ENCODE data around the gene LURAP1L. TPM values are rescaled to one million over a fixed set of nuclear protein-coding genes. Genes with fewer than 3 reads are reported as not detected.

Gene LURAP1L
- total RNA-seq, 1 donor from 2014 or later: not detected

DNA sequence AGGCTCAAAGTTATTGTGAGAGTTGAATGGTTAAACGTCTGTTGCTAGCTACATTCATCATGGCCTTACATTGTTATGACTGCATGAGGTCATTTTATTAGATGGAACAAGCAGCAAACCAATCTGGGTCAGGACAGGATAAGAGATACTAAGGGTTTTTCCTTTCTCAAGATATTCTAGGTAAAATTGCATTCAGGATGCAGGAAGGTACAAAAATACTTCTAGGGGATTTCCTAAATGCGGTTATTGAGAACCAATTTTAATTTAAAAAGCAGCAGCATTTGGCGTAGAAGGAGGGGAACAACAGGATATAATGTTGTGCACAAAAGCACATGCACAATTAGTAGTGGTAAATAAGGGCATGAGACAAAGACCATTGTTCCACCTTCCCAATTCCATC lies 39.2 kb upstream of the LURAP1L start:
- no peak overlapping the region for H3K27ac Mint-ChIP-seq
- POLR2A ChIA-PET: no interaction called here
- H3K9me3 Mint-ChIP-seq: peaks cover 4% of the 10 kb centered on the region
- DNase-seq (no peak), ATAC-seq (ENCODE audit: low read depth) (no peak)
- H3K4me1 Mint-ChIP-seq: no peaks in the 10 kb centered on the region
- H3K4me3 Mint-ChIP-seq: no peak overlapping the region
- H3K27me3 Mint-ChIP-seq: no peaks in the 10 kb centered on the region
- intact Hi-C loops (cut with micrococcal nuclease): no loop called here
- H3K36me3 Mint-ChIP-seq (ENCODE audit: low read depth): no peaks in the 10 kb centered on the region
- CTCF ChIA-PET: no interaction called here
- TF ChIP-seq, protein P1, sequence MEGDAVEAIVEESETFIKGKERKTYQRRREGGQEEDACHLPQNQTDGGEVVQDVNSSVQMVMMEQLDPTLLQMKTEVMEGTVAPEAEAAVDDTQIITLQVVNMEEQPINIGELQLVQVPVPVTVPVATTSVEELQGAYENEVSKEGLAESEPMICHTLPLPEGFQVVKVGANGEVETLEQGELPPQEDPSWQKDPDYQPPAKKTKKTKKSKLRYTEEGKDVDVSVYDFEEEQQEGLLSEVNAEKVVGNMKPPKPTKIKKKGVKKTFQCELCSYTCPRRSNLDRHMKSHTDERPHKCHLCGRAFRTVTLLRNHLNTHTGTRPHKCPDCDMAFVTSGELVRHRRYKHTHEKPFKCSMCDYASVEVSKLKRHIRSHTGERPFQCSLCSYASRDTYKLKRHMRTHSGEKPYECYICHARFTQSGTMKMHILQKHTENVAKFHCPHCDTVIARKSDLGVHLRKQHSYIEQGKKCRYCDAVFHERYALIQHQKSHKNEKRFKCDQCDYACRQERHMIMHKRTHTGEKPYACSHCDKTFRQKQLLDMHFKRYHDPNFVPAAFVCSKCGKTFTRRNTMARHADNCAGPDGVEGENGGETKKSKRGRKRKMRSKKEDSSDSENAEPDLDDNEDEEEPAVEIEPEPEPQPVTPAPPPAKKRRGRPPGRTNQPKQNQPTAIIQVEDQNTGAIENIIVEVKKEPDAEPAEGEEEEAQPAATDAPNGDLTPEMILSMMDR (IDR thresholded peaks at IDR 0.05): no peak

DNA sequence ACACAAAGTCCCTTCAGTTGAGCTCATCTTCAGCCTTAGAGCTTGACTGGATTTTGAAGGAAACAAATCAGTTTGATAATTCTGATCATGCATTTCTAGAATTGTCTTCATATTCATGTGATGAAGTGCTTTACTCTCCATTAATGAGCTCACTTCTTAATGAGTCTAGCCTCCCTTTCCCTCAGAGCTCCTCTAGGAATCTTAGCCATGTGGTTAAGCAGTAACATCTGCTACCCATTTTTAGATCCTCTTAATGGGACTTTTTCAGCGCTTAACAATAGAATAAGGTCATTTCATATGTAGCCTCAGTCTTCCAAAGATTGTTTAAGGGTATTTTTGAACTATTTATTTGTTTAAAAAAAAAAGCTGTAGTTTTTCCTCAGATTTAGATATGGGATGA lies 36.9 kb upstream of the LURAP1L start:
- ATAC-seq (ENCODE audit: low read depth) (no peak), DNase-seq (no peak)
- POLR2A ChIA-PET: no interaction called here
- CTCF ChIA-PET: no interaction called here
- H3K9me3 Mint-ChIP-seq: peaks cover 5% of the 10 kb centered on the region
- H3K4me3 Mint-ChIP-seq: no peak overlapping the region
- no peaks in the 10 kb centered on the region for H3K4me1 Mint-ChIP-seq
- H3K27ac Mint-ChIP-seq: no peak overlapping the region
- no peaks in the 10 kb centered on the region for H3K36me3 Mint-ChIP-seq (ENCODE audit: low read depth)
- no peaks in the 10 kb centered on the region for H3K27me3 Mint-ChIP-seq
- TF ChIP-seq, protein P1 (IDR thresholded peaks at IDR 0.05): no peak
- intact Hi-C loops (cut with micrococcal nuclease): no loop called here

DNA sequence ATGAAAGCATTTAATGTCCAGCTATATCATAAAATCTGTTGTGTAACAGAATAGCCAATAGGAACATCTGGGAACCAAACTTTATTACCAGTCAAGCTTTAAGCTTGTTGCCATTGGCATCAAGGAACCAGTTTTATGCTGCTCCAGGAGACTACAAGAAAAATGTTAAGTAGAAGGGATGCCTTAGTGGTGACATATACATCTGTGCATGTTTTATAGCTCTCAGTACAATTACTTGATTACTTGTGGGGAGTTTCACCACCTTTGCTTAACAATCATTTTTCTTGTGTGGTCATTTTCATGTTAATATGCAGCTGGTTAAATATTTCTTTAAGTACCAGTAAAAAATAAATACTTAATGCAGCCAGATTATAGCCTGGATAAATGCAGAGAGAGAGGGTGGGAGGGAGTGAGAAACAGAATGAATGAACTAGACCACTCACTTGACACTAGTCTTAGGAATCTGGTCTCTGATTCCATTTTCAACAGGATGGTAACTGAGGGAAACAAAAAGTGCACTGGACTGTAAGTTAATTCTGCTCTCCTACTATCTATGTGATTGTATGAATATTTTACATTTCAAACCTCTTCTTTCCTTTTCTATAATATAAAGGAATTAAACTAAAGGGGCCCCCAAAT lies 35.7 kb upstream of the LURAP1L start:
- no peak for ATAC-seq (ENCODE audit: low read depth)
- CTCF ChIA-PET: no interaction called here
- no peak for DNase-seq

DNA sequence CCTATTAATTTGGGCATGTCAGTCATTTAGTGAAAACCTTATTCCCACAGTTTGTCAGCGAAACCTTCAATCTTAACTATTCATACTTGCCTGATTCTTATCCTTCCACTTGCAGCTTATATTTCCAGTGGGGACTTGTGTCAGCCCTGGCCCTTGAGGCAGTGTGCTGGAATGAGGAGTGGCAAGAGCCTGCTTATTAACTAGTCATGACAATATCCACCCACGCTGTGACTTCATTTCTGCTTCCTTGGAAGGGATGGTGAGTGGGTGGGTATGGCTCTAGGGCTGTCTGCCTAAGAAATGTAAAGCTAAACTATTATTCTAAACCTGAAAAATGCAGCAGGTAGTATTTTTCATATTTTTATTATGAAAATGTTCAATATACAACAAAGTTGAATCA lies 34.0 kb upstream of the LURAP1L start:
- intact Hi-C loops (cut with micrococcal nuclease): no loop called here
- Mint-ChIP-seq H3K4me1 (no peaks in the 10 kb centered on the region), H3K27ac (no peak overlapping the region), H3K4me3 (no peak overlapping the region), H3K9me3 (peaks cover 16% of the 10 kb centered on the region), H3K27me3 (no peaks in the 10 kb centered on the region), H3K36me3 (ENCODE audit: low read depth) (no peaks in the 10 kb centered on the region)
- ATAC-seq (ENCODE audit: low read depth) (no peak), DNase-seq (no peak)
- POLR2A ChIA-PET: no interaction called here
- TF ChIP-seq, protein P1 (IDR thresholded peaks at IDR 0.05): no peak
- CTCF ChIA-PET: no interaction called here

More for the DNA sequence above, 35.7 kb upstream of the LURAP1L start:
- no peaks in the 10 kb centered on the region for H3K36me3 Mint-ChIP-seq (ENCODE audit: low read depth)
- H3K4me3 Mint-ChIP-seq: no peak overlapping the region
- no peak overlapping the region for H3K27ac Mint-ChIP-seq
- H3K27me3 Mint-ChIP-seq: no peaks in the 10 kb centered on the region
- H3K4me1 Mint-ChIP-seq: no peaks in the 10 kb centered on the region
- peaks cover 9% of the 10 kb centered on the region for H3K9me3 Mint-ChIP-seq
- intact Hi-C loops (cut with micrococcal nuclease): no loop called here
- TF ChIP-seq, protein P1 (IDR thresholded peaks at IDR 0.05): no peak
- POLR2A ChIA-PET: no interaction called here

DNA sequence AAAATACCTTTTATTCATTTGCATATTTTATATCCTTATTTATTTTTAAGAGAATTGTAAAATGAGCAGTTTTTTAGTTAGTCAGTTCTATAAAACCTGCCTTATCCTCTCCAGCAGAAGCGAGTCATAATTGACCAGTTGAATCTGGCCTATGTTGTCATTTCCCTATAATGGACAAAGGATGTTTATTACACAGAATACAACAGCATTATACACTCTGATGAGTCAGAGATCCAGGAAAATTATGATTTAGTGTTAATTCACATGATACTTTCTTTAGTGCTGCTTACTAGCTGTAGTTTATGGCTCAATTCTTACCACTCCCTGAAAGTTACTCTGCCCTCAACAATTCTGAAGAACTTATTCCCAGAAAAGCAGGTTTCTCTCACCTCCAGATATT lies 26.8 kb upstream of the LURAP1L start:
- ChIA-PET POLR2A (no interaction called here), CTCF (interaction anchor here (0.9 kb wide), 1 partner anchor 397 kb away, joined by 3 read pairs; no protein-coding TSS in a partner anchor)
- TF ChIP-seq, protein P1 (IDR thresholded peaks at IDR 0.05): no peak
- Mint-ChIP-seq H3K9me3 (peaks cover 13% of the 10 kb centered on the region), H3K27me3 (no peaks in the 10 kb centered on the region), H3K4me1 (no peaks in the 10 kb centered on the region), H3K27ac (no peak overlapping the region), H3K36me3 (ENCODE audit: low read depth) (no peaks in the 10 kb centered on the region), H3K4me3 (no peak overlapping the region)
- no peak for ATAC-seq (ENCODE audit: low read depth)
- DNase-seq: no peak
- intact Hi-C loops (cut with micrococcal nuclease): no loop called here

Measured in activated B cell treated with CpG ODN at 0.5 μM for 24 hours (primary cell).